HepG2 (cell line): ENCODE measurements around the gene ZFP1. TPM values are rescaled to one million over a fixed set of nuclear protein-coding genes. Genes with fewer than 3 reads are reported as not detected.

Source experiments
- ATAC-seq: fragments of 200-7000 bp; cut with Tn5 transposase; 3 replicates; pipeline ENCODE4 v1.9.1; 2020; ENCODE audit warnings: mild to moderate bottlenecking, moderate library complexity
- BruUV-seq: library from RNA; stranded (reverse); fragments of 400-500 nt; replicated peaks from 2 replicates; lab custom pipeline; 2021; lab: Mats Ljungman, UMichigan
- CTCF ChIA-PET: fragments of 300-600 bp; formaldehyde crosslinking; extraction: SDS; loops from one replicate; lab custom pipeline; 2021; ENCODE audit warnings: low total read pairs, inconsistent platforms, low intra/inter-chr PET ratio; lab: Yijun Ruan, JAX
- POLR2A ChIA-PET: fragments of 350-600 bp; sonication (Branson Sonifier 250); formaldehyde crosslinking; loops from one replicate; lab custom pipeline; 2020; ENCODE audit warnings: antibody characterized with exemption, inconsistent platforms; lab: Yijun Ruan, JAX
- DNase-seq: peaks from one replicate; pipeline ENCODE4 v3.0.0-alpha.2; 2015; ENCODE audit warnings: low spot score
- FAIRE-seq: peaks from 3 replicates; lab custom pipeline; 2011; peaks lifted over from hg19 to GRCh38; lab: Jason Lieb, UNC
- H2AFZ ChIP-seq: one replicate; pipeline ENCODE4 v1.6.1; 2011; ENCODE audit warnings: low read length, inconsistent platforms
- H3K27ac ChIP-seq: fragments of 300-600 bp; 3 replicates; pipeline ENCODE4 v1.8.0; 2011; ENCODE audit warnings: mixed run types, mild to moderate bottlenecking, mixed read lengths, low read length, inconsistent platforms; ENCODE audit not compliant: insufficient read depth; ENCODE audit errors: extremely low read length
- H3K27me3 ChIP-seq, 2 experiments: fragments of 200-600 bp in 1 of 2; 2 replicates in 1 of 2; 3 replicates in 1 of 2; pipeline versions ENCODE4 v1.6.0 to v1.8.0; 2011; ENCODE audit warnings: low read length in 2 of 2, mild to moderate bottlenecking in 2 of 2, moderate library complexity in 2 of 2, inconsistent platforms in 1 of 2; ENCODE audit not compliant: insufficient read depth in 2 of 2, control insufficient read depth in 1 of 2
- H3K36me3 ChIP-seq, 2 experiments: fragments of 200-600 bp in 1 of 2; replicated peaks in 1 of 2; 2 replicates in 1 of 2; 3 replicates in 1 of 2; pipeline versions ENCODE4 v1.5.1 to v1.8.0; 2011; ENCODE audit warnings: low read length in 2 of 2, inconsistent platforms in 1 of 2; ENCODE audit not compliant: insufficient read depth in 2 of 2, control insufficient read depth in 1 of 2
- H3K4me1 ChIP-seq: 2 replicates; pipeline ENCODE4 v1.5.1; 2012; ENCODE audit warnings: low read length, inconsistent platforms; ENCODE audit not compliant: insufficient read depth
- H3K4me2 ChIP-seq: 2 replicates; pipeline ENCODE4 v1.6.0; 2011; ENCODE audit warnings: low read depth, low read length, inconsistent platforms
- H3K4me3 ChIP-seq, 3 experiments: fragments of 200-600 bp in 1 of 3; sonication (generic), shearing (Covaris generic) in 1 of 3; replicated peaks in 1 of 3; 2 replicates each; pipeline ENCODE4 v1.5.1; 2011 to 2016; ENCODE audit warnings: low read length in 3 of 3, inconsistent platforms in 2 of 3, low read depth in 2 of 3, mild to moderate bottlenecking in 2 of 3, control low read depth in 1 of 3, mixed read lengths in 1 of 3; ENCODE audit not compliant: insufficient read depth in 1 of 3
- H3K79me2 ChIP-seq: one replicate; pipeline ENCODE4 v1.6.1; 2011; ENCODE audit warnings: low read length, inconsistent platforms; ENCODE audit not compliant: insufficient read depth
- H3K9ac ChIP-seq: 2 replicates; pipeline ENCODE4 v1.6.0; 2011; ENCODE audit warnings: mild to moderate bottlenecking, low read depth, low read length, inconsistent platforms; ENCODE audit not compliant: insufficient read depth
- H3K9me3 ChIP-seq: 2 replicates; pipeline ENCODE4 v1.5.1; 2012; ENCODE audit warnings: mild to moderate bottlenecking, low read length
- H4K20me1 ChIP-seq: 2 replicates; pipeline ENCODE4 v1.6.0; 2011; ENCODE audit warnings: inconsistent platforms, mild to moderate bottlenecking, low read length, moderate library complexity; ENCODE audit not compliant: insufficient read depth
- AGO2 ChIP-seq: fragments of 200-400 bp; formaldehyde crosslinking; optimal IDR thresholded peaks from 2 replicates; pipeline ENCODE3; 2017; ENCODE audit warnings: mild to moderate bottlenecking, low read depth, low read length, moderate library complexity
- ETV5 ChIP-seq: IDR thresholded peaks from 2 replicates; pipeline ENCODE4 v1.6.1; 2018; ENCODE audit warnings: missing biosample characterization, missing genetic modification reagents, inconsistent platforms, borderline replicate concordance
- FOXP1 ChIP-seq, 2 experiments: fragments of 450-650 bp in 1 of 2; IDR thresholded peaks; 2 replicates each; pipeline ENCODE4 v1.6.1; 2017 to 2018; ENCODE audit warnings: antibody characterized with exemption in 1 of 2
- GLI4 ChIP-seq: sonication (generic); formaldehyde crosslinking; IDR thresholded peaks from 2 replicates; pipeline ENCODE4 v1.5.1; 2020; ENCODE audit warnings: missing genetic modification reagents, mild to moderate bottlenecking, moderate library complexity, borderline replicate concordance
- RBM22 ChIP-seq: fragments of 200-400 bp; formaldehyde crosslinking; optimal IDR thresholded peaks from 2 replicates; pipeline ENCODE3; 2017; ENCODE audit warnings: mild to moderate bottlenecking, low read length, moderate library complexity
- ZNF687 ChIP-seq: sonication (generic); formaldehyde crosslinking; IDR thresholded peaks from 2 replicates; pipeline ENCODE4 v1.5.1; 2020; ENCODE audit warnings: mild to moderate bottlenecking, missing genetic modification reagents, moderate library complexity
- ZNF746 ChIP-seq: sonication (generic); formaldehyde crosslinking; IDR thresholded peaks from 2 replicates; pipeline ENCODE4 v1.8.0; 2022; ENCODE audit warnings: mild to moderate bottlenecking, missing genetic modification reagents
- WGBS: methylation state at CpG from one replicate; pipeline ENCODE4 v1.1.6; 2017; ENCODE audit warnings: low lambda C conversion rate; 5-methylcytosine and 5-hydroxymethylcytosine counted together
- in situ Hi-C: cut with HindIII; loops from 2 replicates; pipeline ENCODE4 v1.10.0; 2017; ENCODE audit warnings: low pct_unique_long_range_greater_than_20kb; ENCODE audit not compliant: extremely low pct_ligation_motif_present
- intact Hi-C: fragments of 100-400 bp; cut with micrococcal nuclease; formaldehyde crosslinking; loops from one replicate; pipeline ENCODE4 v1.10.0; 2022; ENCODE audit not compliant: unreplicated experiment
- polyA plus RNA-seq, 8 experiments: library from polyadenylated mRNA; depleted of rRNA in 3 of 8; stranded (reverse) in 7 of 8; unstranded in 1 of 8; fragments of >200 nt; fragmentation: Illumina TruSeq in 4 of 8; extraction: Trizol in 4 of 8; gene quantifications; 2 replicates each; pipeline versions ENCODE4 v1.2.1 to v1.2.3, GENCODE V29; 2011 to 2016; ENCODE audit warnings: low read depth in 4 of 8, missing spikeins in 1 of 8, mixed read lengths in 1 of 8; ENCODE audit not compliant: insufficient read depth in 1 of 8
- total RNA-seq, 5 experiments: library from RNA; depleted of rRNA; stranded (reverse); fragments of >200 nt; fragmentation: Illumina TruSeq; extraction: Trizol; gene quantifications; 2 replicates each; pipeline ENCODE4 v1.2.3, GENCODE V29; 2016; ENCODE audit warnings: low read depth in 1 of 5

ZFP1 gene
- total and polyA plus RNA-seq, 2 of the 13 experiments (the other 11 are each of a cell fraction or from before 2014, with no cell fraction given), result 8.3 to 14.0 TPM

DNA sequence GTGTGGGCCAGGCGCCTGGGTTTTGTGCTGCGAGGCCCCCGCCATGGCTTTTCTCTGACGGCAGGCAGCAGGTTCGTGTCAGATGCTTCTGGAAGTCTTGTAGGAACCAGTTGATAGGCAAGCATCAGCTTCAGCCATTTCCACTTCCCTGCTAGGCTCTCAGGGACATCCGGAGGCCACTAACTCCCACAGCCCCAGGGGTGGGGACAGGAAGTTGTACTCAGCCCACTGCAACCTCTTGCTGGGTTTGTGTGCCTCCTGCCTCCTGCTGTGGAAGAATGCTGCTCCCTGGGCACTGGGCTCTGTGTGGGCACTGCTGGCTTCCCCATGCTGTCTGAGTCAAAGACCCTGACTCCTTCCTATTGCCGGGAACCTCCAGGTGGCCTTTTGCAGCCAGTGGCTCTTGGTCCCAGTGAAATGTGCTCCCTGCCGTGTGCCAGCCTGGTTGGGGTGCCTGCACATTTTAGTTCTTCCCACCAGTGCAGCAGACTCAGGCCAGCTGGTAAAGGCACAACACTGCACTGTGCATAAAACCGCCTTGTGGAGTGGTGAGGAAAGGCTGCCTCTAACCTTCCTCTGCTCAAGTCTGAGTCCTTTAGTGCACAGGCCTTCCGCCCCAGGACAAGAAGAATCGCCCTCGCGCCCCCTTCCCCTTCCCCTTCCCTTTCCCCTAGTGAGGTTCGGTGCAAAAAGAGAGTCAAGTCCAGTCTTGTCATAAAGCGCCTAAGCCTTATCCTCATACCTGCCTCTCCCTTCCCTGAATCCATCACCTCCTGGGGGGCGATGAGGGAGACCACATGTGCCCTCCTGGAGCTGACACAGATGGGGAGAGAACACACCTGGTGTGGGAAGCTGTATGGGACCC, 48.4 kb upstream of the ZFP1 start:
- in situ Hi-C loops (loop anchor here (10.0 kb wide), 1 partner anchor 105 kb away; the partner anchor contains the start of gene ZNRF1), intact Hi-C loops (no loop called here)
- ChIA-PET POLR2A (no interaction called here), CTCF (no interaction called here)
- peaks cover 12% of the 10 kb centered on the region for H3K79me2 ChIP-seq
- no peak overlapping the region for H3K27ac ChIP-seq
- no peaks in the 10 kb centered on the region for H3K27me3 ChIP-seq
- no peak for FAIRE-seq
- 96% methylated on average over 15 of the region's 16 CpGs for WGBS
- no peak overlapping the region for H3K4me3 ChIP-seq
- no peak; the same call in 1 of the 3 replicates for ATAC-seq
- H3K4me1 ChIP-seq, result peaks cover 26% of the 10 kb centered on the region
- H3K9ac ChIP-seq, result no peak overlapping the region
- TF ChIP-seq ETV5 (CRISPR knock-in tag), result 0 out of 2 replicates have a peak, but pooled peaks have one; percentile 28
- no peak for TF ChIP-seq ZNF746
- TF ChIP-seq AGO2, result peak; percentile 28
- peak; percentile 74 for TF ChIP-seq RBM22
- TF ChIP-seq ZNF687 (CRISPR knock-in tag), result 0 out of 2 replicates have a peak, but pooled peaks have one; percentile 14
- no peak for TF ChIP-seq GLI4 (CRISPR knock-in tag)
- TF ChIP-seq FOXP1 (IDR thresholded peaks at IDR 0.05), result no peak
- TF ChIP-seq FOXP1 (CRISPR knock-in tag; IDR thresholded peaks at IDR 0.05), result no peak
- no peak for DNase-seq
- peaks cover 21 to 44% of the 10 kb centered on the region in 2 experiments for H3K36me3 ChIP-seq
- no peak overlapping the region for H2AFZ ChIP-seq
- H3K4me2 ChIP-seq, result no peak overlapping the region
- BruUV-seq, result no TSS peak
- no peaks in the 10 kb centered on the region for H3K9me3 ChIP-seq
- peaks cover 11% of the 10 kb centered on the region for H4K20me1 ChIP-seq
